Measurements from ENCODE around the gene DHRS1. TPM values are rescaled to one million over a fixed set of nuclear protein-coding genes. Genes with fewer than 3 reads are reported as not detected.

DHRS1 gene
- total RNA-seq, 4 donors from 2014 or later, result 22.7 to 33.0 (median 28.6) TPM

DNA sequence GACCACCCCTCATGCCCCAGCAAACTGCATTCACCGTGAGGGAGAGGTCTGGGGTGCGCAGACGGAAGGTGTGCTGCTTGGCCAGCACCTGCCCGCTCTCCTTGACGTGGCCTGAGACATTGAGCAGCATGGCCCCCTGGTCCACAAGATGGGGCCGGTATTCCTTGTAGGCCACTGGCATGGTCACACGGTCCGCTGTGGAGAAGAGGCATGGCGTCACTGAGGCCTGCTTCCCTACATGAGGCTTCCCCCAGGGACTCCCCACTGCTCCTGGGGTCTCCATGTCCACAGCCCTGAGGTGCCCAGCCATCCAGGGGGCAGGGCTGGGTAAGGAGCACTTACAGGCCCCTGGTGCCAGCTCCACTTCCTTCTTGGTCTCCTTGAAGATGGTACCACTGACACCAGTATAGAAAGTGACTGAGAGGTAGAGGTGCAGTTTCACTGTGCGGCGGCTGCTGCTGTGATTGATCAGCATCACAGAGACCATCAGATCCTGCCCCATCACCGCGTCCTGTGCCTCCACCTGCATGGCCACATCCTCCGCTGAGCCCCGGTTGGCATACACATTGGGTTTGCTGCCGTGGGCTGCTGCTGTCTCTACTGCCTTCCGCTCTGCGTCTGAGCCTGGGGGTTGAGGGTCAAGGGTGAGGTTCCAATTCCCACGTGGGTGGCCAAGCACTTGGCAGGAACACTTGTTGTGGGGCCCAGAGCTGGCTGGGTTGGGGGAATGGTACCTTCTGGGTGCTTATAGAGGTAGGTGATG, 44.8 kb downstream of the DHRS1 start:
- TF ChIP-seq, protein P1, sequence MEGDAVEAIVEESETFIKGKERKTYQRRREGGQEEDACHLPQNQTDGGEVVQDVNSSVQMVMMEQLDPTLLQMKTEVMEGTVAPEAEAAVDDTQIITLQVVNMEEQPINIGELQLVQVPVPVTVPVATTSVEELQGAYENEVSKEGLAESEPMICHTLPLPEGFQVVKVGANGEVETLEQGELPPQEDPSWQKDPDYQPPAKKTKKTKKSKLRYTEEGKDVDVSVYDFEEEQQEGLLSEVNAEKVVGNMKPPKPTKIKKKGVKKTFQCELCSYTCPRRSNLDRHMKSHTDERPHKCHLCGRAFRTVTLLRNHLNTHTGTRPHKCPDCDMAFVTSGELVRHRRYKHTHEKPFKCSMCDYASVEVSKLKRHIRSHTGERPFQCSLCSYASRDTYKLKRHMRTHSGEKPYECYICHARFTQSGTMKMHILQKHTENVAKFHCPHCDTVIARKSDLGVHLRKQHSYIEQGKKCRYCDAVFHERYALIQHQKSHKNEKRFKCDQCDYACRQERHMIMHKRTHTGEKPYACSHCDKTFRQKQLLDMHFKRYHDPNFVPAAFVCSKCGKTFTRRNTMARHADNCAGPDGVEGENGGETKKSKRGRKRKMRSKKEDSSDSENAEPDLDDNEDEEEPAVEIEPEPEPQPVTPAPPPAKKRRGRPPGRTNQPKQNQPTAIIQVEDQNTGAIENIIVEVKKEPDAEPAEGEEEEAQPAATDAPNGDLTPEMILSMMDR (IDR thresholded peaks at IDR 0.05; ENCODE audit: low read depth), result no peak

DNA sequence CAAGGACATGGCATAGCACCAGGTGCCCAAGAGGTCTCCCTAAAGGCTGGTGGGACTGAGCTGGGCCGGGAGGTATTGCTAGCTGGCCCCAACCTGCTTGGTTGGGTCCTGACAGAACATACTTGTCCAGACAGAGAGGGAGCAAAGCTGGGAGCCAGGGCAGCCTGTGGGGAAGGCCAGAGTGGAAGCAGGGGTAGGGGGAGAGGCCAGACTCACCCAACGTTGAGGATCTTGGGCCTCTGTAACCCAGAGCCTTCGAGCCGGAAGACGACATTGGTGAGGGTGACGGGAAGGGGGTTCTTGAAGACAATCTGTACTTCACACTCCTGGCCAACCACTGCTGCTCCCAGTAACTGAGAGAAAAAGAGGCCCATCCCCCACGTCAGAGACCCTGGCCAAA, 45.6 kb downstream of the DHRS1 start:
- TF ChIP-seq, protein P1 (IDR thresholded peaks at IDR 0.05; ENCODE audit: low read depth), result no peak

DNA sequence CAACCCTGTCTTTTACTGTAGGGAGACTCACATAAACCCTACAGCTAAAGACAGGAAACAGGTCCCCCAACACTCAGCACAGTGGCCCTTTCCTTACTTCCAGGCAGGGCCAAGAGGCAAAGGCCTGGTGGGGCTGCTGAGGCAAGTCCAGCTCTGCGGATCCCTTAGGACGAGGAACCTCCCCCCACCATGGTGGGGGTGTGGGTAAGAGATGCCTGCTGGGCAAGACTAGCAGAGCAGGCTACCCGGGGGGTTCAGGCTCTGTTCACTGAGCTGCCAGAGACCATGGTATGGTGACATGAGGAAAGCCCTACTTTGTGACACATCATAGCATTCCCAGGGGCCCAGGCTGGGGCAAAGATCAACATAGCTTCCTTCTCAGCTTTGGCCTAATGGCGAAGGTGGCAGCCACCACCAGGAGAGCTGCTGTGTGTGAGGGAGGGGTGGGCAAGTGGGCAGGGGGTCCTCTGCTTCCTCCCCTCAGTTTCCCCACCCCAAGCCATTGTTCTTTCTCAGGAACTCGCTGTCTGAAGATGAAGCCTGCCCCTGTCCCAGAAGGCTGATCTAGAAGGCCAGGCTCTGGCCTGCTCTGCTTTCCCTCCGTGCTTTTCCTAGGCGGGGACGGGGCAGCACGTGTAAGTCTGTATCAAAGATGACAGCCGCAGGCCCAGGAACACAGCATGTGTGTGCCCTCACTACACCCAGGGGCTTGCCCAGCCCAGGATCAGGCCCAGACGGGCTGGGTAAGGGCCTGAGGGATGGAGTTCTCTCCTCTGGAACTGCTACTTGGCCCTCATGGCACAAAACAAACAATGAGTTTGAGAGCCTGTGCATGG, 47.1 kb downstream of the DHRS1 start:
- TF ChIP-seq, protein P1 (IDR thresholded peaks at IDR 0.05; ENCODE audit: low read depth), result no peak

DNA sequence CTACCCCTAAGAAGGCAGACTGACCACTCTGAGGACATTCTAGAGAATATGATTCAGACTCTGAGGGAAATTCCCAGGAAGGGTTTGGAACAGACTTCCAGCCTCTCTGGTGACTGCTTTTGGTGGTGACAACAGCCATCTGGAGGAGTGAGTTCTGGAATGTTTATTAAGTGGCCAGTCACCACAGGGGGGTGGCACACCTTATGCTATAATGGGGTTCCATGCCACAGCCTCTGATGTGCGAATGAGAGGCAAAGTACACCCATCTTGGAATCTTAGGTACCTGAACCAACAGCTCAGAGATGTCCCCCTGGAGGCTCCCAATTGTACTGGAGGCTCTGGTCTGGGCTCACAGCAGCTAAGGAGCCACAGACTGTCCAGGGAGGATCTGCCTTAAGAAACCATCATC, 47.7 kb downstream of the DHRS1 start:
- TF ChIP-seq, protein P1 (IDR thresholded peaks at IDR 0.05; ENCODE audit: low read depth), result no peak

DNA sequence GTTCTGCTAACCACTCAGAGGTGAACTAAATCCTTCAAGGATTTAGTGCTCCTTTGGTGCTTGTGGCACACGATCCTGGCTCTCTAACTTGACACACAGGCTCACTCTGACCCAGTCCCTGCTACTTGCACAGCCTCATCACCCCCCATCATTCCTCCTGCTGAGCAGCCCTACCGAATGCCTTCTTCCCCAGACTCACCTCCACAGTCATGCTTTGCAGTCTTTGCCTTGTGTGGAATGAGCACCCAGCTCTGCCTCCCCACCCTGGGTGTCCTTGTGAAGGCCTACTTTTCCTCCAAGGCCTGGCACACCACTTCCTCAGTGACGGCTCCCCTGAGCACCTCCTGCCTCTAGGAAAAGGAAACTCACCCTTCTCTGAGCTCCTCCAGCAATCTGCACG, 49.2 kb downstream of the DHRS1 start:
- TF ChIP-seq, protein P1 (IDR thresholded peaks at IDR 0.05; ENCODE audit: low read depth), result no peak

DNA sequence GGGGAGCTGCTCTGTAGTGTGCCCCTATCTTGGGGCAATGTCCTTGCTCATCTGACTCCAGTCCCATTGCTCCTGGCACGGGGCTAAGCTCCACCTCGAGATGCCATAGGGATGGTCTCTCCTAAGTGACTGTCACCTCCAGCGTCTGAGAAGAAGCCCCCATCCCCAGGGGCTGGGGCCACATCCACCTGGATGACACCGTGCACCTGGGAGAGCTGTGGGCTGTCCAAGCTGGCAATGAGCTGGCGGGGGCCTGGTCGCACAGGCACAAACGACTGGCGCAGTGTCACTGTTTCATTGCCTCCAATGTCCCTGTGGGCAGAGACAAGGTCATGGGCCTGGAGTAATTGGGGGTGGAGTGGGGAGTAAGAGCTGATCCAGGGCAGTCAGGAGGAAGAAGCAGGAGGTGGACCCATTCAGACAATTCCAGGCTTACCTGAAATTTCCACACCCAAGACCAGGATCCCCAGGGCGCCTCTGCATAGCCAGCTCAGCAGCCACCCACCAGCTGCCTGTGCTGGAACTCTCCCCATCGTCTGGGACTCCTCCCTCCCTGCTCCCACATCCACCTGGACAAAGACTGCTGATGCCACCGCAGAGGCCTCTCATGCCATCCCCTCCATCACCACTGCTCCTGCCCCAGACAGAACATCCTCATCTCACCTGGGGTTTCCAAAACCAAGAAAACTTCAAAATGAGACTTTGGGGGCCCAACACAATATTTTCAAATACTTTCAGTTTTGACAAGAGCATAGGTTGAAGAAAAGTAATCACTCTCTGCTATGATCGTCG, 50.2 kb downstream of the DHRS1 start:
- TF ChIP-seq, protein P1 (IDR thresholded peaks at IDR 0.05; ENCODE audit: low read depth), result no peak

All from subcutaneous adipose tissue (tissue), 4 donors.